ENCODE measurements around the gene DOP1B. TPM values are rescaled to one million over a fixed set of nuclear protein-coding genes. Genes with fewer than 3 reads are reported as not detected.
A peak's percentile ranks its signal among the peaks of the same experiment; 100 is the strongest.

Gene DOP1B
- total RNA-seq, 4 donors from 2014 or later = 20.0 to 47.3 (median 33.5) TPM

GRCh38 chr21:36186081-36186480 is 29.5 kb downstream of the DOP1B start:
- no peak for DNase-seq (ENCODE audit: low spot score in 2 of 2)
- no peak overlapping the region for H3K4me3 ChIP-seq (ENCODE audit: low read depth, poor library complexity, severe bottlenecking)
- 74 to 85% methylated on average over 4 of the region's 4 CpGs for WGBS, 2 donors
- TF ChIP-seq POLR2A (IDR thresholded peaks at IDR 0.05) (no peak), CTCF (IDR thresholded peaks at IDR 0.05) (no peak)
- intact Hi-C loops (cut with DNase I; ENCODE audit: low total_unique reads) = no loop called here

- intact Hi-C loops (cut with DNase I; ENCODE audit: low total_unique reads) = no loop called here
- no peak for DNase-seq (ENCODE audit: low spot score in 2 of 2)
- WGBS, 2 donors = 79 to 87% methylated on average over 18 of the region's 18 CpGs
- H3K4me3 ChIP-seq (ENCODE audit: low read depth, poor library complexity, severe bottlenecking) = no peak overlapping the region
- no peak for TF ChIP-seq CTCF (IDR thresholded peaks at IDR 0.05)
- TF ChIP-seq POLR2A (IDR thresholded peaks at IDR 0.05) = no peak
Measured at GRCh38 chr21:36186506-36187399, 30.1 kb downstream of the DOP1B start.

DNA sequence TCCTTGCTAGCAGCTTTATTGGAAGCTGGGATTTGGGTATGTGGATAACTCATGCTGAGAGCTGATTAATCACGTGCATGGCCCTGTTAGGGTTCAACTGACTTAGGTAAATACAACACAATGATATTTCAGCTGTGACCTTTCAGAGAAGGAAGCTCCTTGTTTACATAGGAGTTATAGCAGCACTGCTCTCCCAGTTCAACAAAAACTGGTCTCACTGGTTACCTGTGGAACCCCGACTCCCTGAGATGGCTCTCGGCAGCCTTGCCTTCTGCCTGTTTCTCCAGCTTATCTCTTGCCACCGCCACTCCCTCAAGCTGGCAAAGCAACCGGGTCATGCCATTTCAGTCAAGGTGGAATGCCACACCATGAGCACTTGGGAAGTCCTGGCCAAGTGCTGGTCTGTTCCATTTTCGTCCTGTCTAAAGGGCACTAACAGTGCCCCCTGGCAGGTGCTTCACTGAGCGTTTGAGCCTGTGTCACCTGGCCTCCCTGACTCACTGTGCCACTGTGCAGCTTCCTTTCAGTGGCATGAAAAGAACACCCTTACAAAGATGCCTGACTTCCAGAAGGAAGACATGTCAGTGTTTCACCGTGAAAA is 31.6 kb downstream of the DOP1B start:
- peak in 1 of 2 donors; percentile 32 for DNase-seq (ENCODE audit: low spot score in 2 of 2)
- WGBS, 2 donors = 53 to 54% methylated on average over 8 of the region's 8 CpGs
- no peak overlapping the region for H3K4me3 ChIP-seq (ENCODE audit: low read depth, poor library complexity, severe bottlenecking)
- intact Hi-C loops (cut with DNase I; ENCODE audit: low total_unique reads) = no loop called here
- TF ChIP-seq CTCF (IDR thresholded peaks at IDR 0.05) (no peak), POLR2A (IDR thresholded peaks at IDR 0.05) (no peak)

- no peak overlapping the region for H3K4me3 ChIP-seq (ENCODE audit: low read depth, poor library complexity, severe bottlenecking)
- intact Hi-C loops (cut with DNase I; ENCODE audit: low total_unique reads) = no loop called here
- TF ChIP-seq POLR2A (IDR thresholded peaks at IDR 0.05) (no peak), CTCF (IDR thresholded peaks at IDR 0.05) (no peak)
- 18 to 30% methylated on average over 2 of the region's 2 CpGs for WGBS, 2 donors
- no peak for DNase-seq (ENCODE audit: low spot score in 2 of 2)
Measured at GRCh38 chr21:36188937-36189336, 32.3 kb downstream of the DOP1B start.

GRCh38 chr21:36190736-36191135 is 34.1 kb downstream of the DOP1B start:
- no peak overlapping the region for H3K4me3 ChIP-seq (ENCODE audit: low read depth, poor library complexity, severe bottlenecking)
- WGBS, 2 donors = 83 to 88% methylated on average over 4 of the region's 4 CpGs
- intact Hi-C loops (cut with DNase I; ENCODE audit: low total_unique reads) = loop anchor here (10.0 kb wide), 1 partner anchor 54 kb away; no protein-coding TSS in a partner anchor
- TF ChIP-seq CTCF (IDR thresholded peaks at IDR 0.05) = no peak
- DNase-seq (ENCODE audit: low spot score in 2 of 2) = no peak

All from lower leg skin (tissue), 4 donors.